HepG2 (cell line): ENCODE results near the gene COL9A3. TPM values are rescaled to one million over a fixed set of nuclear protein-coding genes. Genes with fewer than 3 reads are reported as not detected.
A peak's percentile ranks its signal among the peaks of the same experiment; 100 is the strongest.

Experiments
- ATAC-seq: fragments of 200-7000 bp; cut with Tn5 transposase; 3 replicates; pipeline ENCODE4 v1.9.1; 2020; ENCODE audit warnings: mild to moderate bottlenecking, moderate library complexity
- BruUV-seq: library from RNA; stranded (reverse); fragments of 400-500 nt; replicated peaks from 2 replicates; lab custom pipeline; 2021; lab: Mats Ljungman, UMichigan
- CTCF ChIA-PET: fragments of 300-600 bp; formaldehyde crosslinking; extraction: SDS; loops from one replicate; lab custom pipeline; 2021; ENCODE audit warnings: low total read pairs, inconsistent platforms, low intra/inter-chr PET ratio; lab: Yijun Ruan, JAX
- POLR2A ChIA-PET: fragments of 350-600 bp; sonication (Branson Sonifier 250); formaldehyde crosslinking; loops from one replicate; lab custom pipeline; 2020; ENCODE audit warnings: antibody characterized with exemption, inconsistent platforms; lab: Yijun Ruan, JAX
- DNase-seq: peaks from one replicate; pipeline ENCODE4 v3.0.0-alpha.2; 2015; ENCODE audit warnings: low spot score
- FAIRE-seq: peaks from 3 replicates; lab custom pipeline; 2011; peaks lifted over from hg19 to GRCh38; lab: Jason Lieb, UNC
- H2AFZ ChIP-seq: one replicate; pipeline ENCODE4 v1.6.1; 2011; ENCODE audit warnings: low read length, inconsistent platforms
- H3K27ac ChIP-seq: fragments of 300-600 bp; 3 replicates; pipeline ENCODE4 v1.8.0; 2011; ENCODE audit warnings: mixed run types, mild to moderate bottlenecking, mixed read lengths, low read length, inconsistent platforms; ENCODE audit not compliant: insufficient read depth; ENCODE audit errors: extremely low read length
- H3K27me3 ChIP-seq, 2 experiments: fragments of 200-600 bp in 1 of 2; 2 replicates in 1 of 2; 3 replicates in 1 of 2; pipeline versions ENCODE4 v1.6.0 to v1.8.0; 2011; ENCODE audit warnings: low read length in 2 of 2, mild to moderate bottlenecking in 2 of 2, moderate library complexity in 2 of 2, inconsistent platforms in 1 of 2; ENCODE audit not compliant: insufficient read depth in 2 of 2, control insufficient read depth in 1 of 2
- H3K36me3 ChIP-seq, 2 experiments: fragments of 200-600 bp in 1 of 2; replicated peaks in 1 of 2; 2 replicates in 1 of 2; 3 replicates in 1 of 2; pipeline versions ENCODE4 v1.5.1 to v1.8.0; 2011; ENCODE audit warnings: low read length in 2 of 2, inconsistent platforms in 1 of 2; ENCODE audit not compliant: insufficient read depth in 2 of 2, control insufficient read depth in 1 of 2
- H3K4me1 ChIP-seq: 2 replicates; pipeline ENCODE4 v1.5.1; 2012; ENCODE audit warnings: low read length, inconsistent platforms; ENCODE audit not compliant: insufficient read depth
- H3K4me2 ChIP-seq: 2 replicates; pipeline ENCODE4 v1.6.0; 2011; ENCODE audit warnings: low read depth, low read length, inconsistent platforms
- H3K4me3 ChIP-seq, 3 experiments: fragments of 200-600 bp in 1 of 3; sonication (generic), shearing (Covaris generic) in 1 of 3; replicated peaks in 1 of 3; 2 replicates each; pipeline ENCODE4 v1.5.1; 2011 to 2016; ENCODE audit warnings: low read length in 3 of 3, inconsistent platforms in 2 of 3, low read depth in 2 of 3, mild to moderate bottlenecking in 2 of 3, control low read depth in 1 of 3, mixed read lengths in 1 of 3; ENCODE audit not compliant: insufficient read depth in 1 of 3
- H3K79me2 ChIP-seq: one replicate; pipeline ENCODE4 v1.6.1; 2011; ENCODE audit warnings: low read length, inconsistent platforms; ENCODE audit not compliant: insufficient read depth
- H3K9ac ChIP-seq: 2 replicates; pipeline ENCODE4 v1.6.0; 2011; ENCODE audit warnings: mild to moderate bottlenecking, low read depth, low read length, inconsistent platforms; ENCODE audit not compliant: insufficient read depth
- H3K9me3 ChIP-seq: 2 replicates; pipeline ENCODE4 v1.5.1; 2012; ENCODE audit warnings: mild to moderate bottlenecking, low read length
- H4K20me1 ChIP-seq: 2 replicates; pipeline ENCODE4 v1.6.0; 2011; ENCODE audit warnings: inconsistent platforms, mild to moderate bottlenecking, low read length, moderate library complexity; ENCODE audit not compliant: insufficient read depth
- AHDC1 ChIP-seq: sonication (generic); formaldehyde crosslinking; IDR thresholded peaks from 2 replicates; pipeline ENCODE4 v1.5.1; 2020; ENCODE audit warnings: mild to moderate bottlenecking, missing genetic modification reagents, borderline replicate concordance
- ARHGAP35 ChIP-seq: sonication (generic); formaldehyde crosslinking; IDR thresholded peaks from 2 replicates; pipeline ENCODE4 v1.9.0; 2022; ENCODE audit warnings: mild to moderate bottlenecking, inconsistent platforms, moderate library complexity, missing genetic modification reagents, borderline replicate concordance
- CEBPG ChIP-seq: IDR thresholded peaks from 2 replicates; pipeline ENCODE4 v1.6.1; 2016
- HDAC2 ChIP-seq: sonication (generic); formaldehyde crosslinking; IDR thresholded peaks from 2 replicates; pipeline ENCODE4 v1.4.0; 2020; ENCODE audit warnings: missing genetic modification reagents
- HMG20A ChIP-seq: IDR thresholded peaks from 2 replicates; pipeline ENCODE4 v1.6.1; 2016; ENCODE audit warnings: borderline replicate concordance
- HMGA1 ChIP-seq: sonication (generic); formaldehyde crosslinking; conservative IDR thresholded peaks from 2 replicates; pipeline ENCODE4 v1.4.0; 2020; ENCODE audit warnings: missing genetic modification reagents
- HNRNPL ChIP-seq: fragments of 200-400 bp; formaldehyde crosslinking; IDR thresholded peaks from 2 replicates; pipeline ENCODE4 v1.6.1; 2017; ENCODE audit warnings: mild to moderate bottlenecking, low read depth, low read length
- KDM5B ChIP-seq: sonication (generic); formaldehyde crosslinking; IDR thresholded peaks from 2 replicates; pipeline ENCODE4 v1.4.0; 2020; ENCODE audit warnings: missing genetic modification reagents, mild to moderate bottlenecking, borderline replicate concordance
- LCORL ChIP-seq, 2 experiments: fragments of 450-650 bp in 1 of 2; sonication (generic) in 1 of 2; formaldehyde crosslinking in 1 of 2; IDR thresholded peaks; 2 replicates each; pipeline versions ENCODE4 v1.5.0 to v1.6.1; 2017 to 2020; ENCODE audit warnings: antibody characterized with exemption in 1 of 2, missing genetic modification reagents in 1 of 2
- MTA1 ChIP-seq: sonication (generic); formaldehyde crosslinking; IDR thresholded peaks from 2 replicates; pipeline ENCODE4 v1.4.0; 2020; ENCODE audit warnings: missing genetic modification reagents, mild to moderate bottlenecking, borderline replicate concordance
- PCBP1 ChIP-seq: fragments of 200-400 bp; formaldehyde crosslinking; IDR thresholded peaks from 2 replicates; pipeline ENCODE4 v1.6.1; 2017; ENCODE audit warnings: mild to moderate bottlenecking, low read depth, low read length, borderline replicate concordance
- RBFOX2 ChIP-seq: fragments of 200-400 bp; formaldehyde crosslinking; IDR thresholded peaks from 2 replicates; pipeline ENCODE4 v1.6.1; 2017; ENCODE audit warnings: low read depth, mild to moderate bottlenecking, low read length
- ZBTB7B ChIP-seq: sonication (generic); formaldehyde crosslinking; IDR thresholded peaks from 2 replicates; pipeline ENCODE4 v1.4.0; 2020; ENCODE audit warnings: missing genetic modification reagents
- ZNF230 ChIP-seq: sonication (generic); formaldehyde crosslinking; IDR thresholded peaks from 2 replicates; pipeline ENCODE4 v1.4.0; 2020; ENCODE audit warnings: mild to moderate bottlenecking, missing genetic modification reagents
- ZNF333 ChIP-seq: sonication (generic); formaldehyde crosslinking; IDR thresholded peaks from 2 replicates; pipeline ENCODE4 v1.4.0; 2020; ENCODE audit warnings: mild to moderate bottlenecking, missing genetic modification reagents, borderline replicate concordance
- WGBS: methylation state at CpG from one replicate; pipeline ENCODE4 v1.1.6; 2017; ENCODE audit warnings: low lambda C conversion rate; 5-methylcytosine and 5-hydroxymethylcytosine counted together
- in situ Hi-C: cut with HindIII; loops from 2 replicates; pipeline ENCODE4 v1.10.0; 2017; ENCODE audit warnings: low pct_unique_long_range_greater_than_20kb; ENCODE audit not compliant: extremely low pct_ligation_motif_present
- intact Hi-C: fragments of 100-400 bp; cut with micrococcal nuclease; formaldehyde crosslinking; loops from one replicate; pipeline ENCODE4 v1.10.0; 2022; ENCODE audit not compliant: unreplicated experiment
- polyA plus RNA-seq, 8 experiments: library from polyadenylated mRNA; depleted of rRNA in 3 of 8; stranded (reverse) in 7 of 8; unstranded in 1 of 8; fragments of >200 nt; fragmentation: Illumina TruSeq in 4 of 8; extraction: Trizol in 4 of 8; gene quantifications; 2 replicates each; pipeline versions ENCODE4 v1.2.1 to v1.2.3, GENCODE V29; 2011 to 2016; ENCODE audit warnings: low read depth in 4 of 8, missing spikeins in 1 of 8, mixed read lengths in 1 of 8; ENCODE audit not compliant: insufficient read depth in 1 of 8
- total RNA-seq, 5 experiments: library from RNA; depleted of rRNA; stranded (reverse); fragments of >200 nt; fragmentation: Illumina TruSeq; extraction: Trizol; gene quantifications; 2 replicates each; pipeline ENCODE4 v1.2.3, GENCODE V29; 2016; ENCODE audit warnings: low read depth in 1 of 5
- TF ChIP-seq, protein P1 (sequence below): sonication (generic); formaldehyde crosslinking; IDR thresholded peaks from 2 replicates; pipeline ENCODE4 v1.5.0; 2020; ENCODE audit warnings: missing genetic modification reagents
- TF ChIP-seq, protein P2 (sequence below): sonication (generic); IDR thresholded peaks from 2 replicates; pipeline ENCODE4 v1.6.1; 2016; ENCODE audit warnings: low read depth, borderline replicate concordance

Gene COL9A3
- total and polyA plus RNA-seq, 2 of the 13 experiments (the other 11 are each of a cell fraction or from before 2014, with no cell fraction given) = 155 to 204 TPM

GRCh38 chr20:62832951-62833391 lies 16.1 kb downstream of the COL9A3 start:
- ChIA-PET POLR2A (interaction anchor here (1.0 to 3.2 kb wide), 4 partner anchors 8 to 23 kb away, joined by 4 to 22 read pairs (median 6); no protein-coding TSS in a partner anchor), CTCF (no interaction called here)
- Histone ChIP-seq H3K36me3 (peaks cover 14 to 21% of the 10 kb centered on the region in 2 experiments; a peak in 4 of 5 replicates), H3K27me3 (no peaks in the 10 kb centered on the region), H3K4me3 (peak overlapping the region in 1 of 3 experiments; percentile 8; a peak in 1 of 6 replicates), H3K9ac (no peak overlapping the region), H4K20me1 (no peaks in the 10 kb centered on the region), H3K79me2 (no peaks in the 10 kb centered on the region), H3K4me1 (peaks cover 24% of the 10 kb centered on the region), H3K27ac (no peak overlapping the region), H3K9me3 (no peaks in the 10 kb centered on the region), H2AFZ (no peak overlapping the region), H3K4me2 (peak overlapping the region; percentile 33)
- WGBS = 67% methylated on average over 14 of the region's 14 CpGs
- in situ Hi-C loops = no loop called here
- no TSS peak for BruUV-seq
- intact Hi-C loops = no loop called here
- DNase-seq (no peak), FAIRE-seq (no peak), ATAC-seq (peak; percentile 30)
- no peak for TF ChIP-seq LCORL (IDR thresholded peaks at IDR 0.05)
- peak; percentile 43; the same call in 1 of the 2 replicates for TF ChIP-seq LCORL (CRISPR knock-in tag; IDR thresholded peaks at IDR 0.05)
- no peak for TF ChIP-seq CEBPG (CRISPR knock-in tag)
- TF ChIP-seq HMGA1 = no peak
- 0 out of 2 replicates have a peak, but pooled peaks have one; percentile 50 for TF ChIP-seq ZNF230
- no peak for TF ChIP-seq HMG20A
- TF ChIP-seq RBFOX2 = 0 out of 2 replicates have a peak, but pooled peaks have one; percentile 18
- no peak for TF ChIP-seq AHDC1 (CRISPR knock-in tag)
- TF ChIP-seq, protein P1, sequence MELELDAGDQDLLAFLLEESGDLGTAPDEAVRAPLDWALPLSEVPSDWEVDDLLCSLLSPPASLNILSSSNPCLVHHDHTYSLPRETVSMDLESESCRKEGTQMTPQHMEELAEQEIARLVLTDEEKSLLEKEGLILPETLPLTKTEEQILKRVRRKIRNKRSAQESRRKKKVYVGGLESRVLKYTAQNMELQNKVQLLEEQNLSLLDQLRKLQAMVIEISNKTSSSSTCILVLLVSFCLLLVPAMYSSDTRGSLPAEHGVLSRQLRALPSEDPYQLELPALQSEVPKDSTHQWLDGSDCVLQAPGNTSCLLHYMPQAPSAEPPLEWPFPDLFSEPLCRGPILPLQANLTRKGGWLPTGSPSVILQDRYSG (CRISPR knock-in tag) = no peak
- TF ChIP-seq MTA1 (CRISPR knock-in tag) = peak; percentile 29; the same call in 1 of the 2 replicates
- 0 out of 2 replicates have a peak, but pooled peaks have one; percentile 44 for TF ChIP-seq ZNF333 (CRISPR knock-in tag)
- TF ChIP-seq, protein P2, sequence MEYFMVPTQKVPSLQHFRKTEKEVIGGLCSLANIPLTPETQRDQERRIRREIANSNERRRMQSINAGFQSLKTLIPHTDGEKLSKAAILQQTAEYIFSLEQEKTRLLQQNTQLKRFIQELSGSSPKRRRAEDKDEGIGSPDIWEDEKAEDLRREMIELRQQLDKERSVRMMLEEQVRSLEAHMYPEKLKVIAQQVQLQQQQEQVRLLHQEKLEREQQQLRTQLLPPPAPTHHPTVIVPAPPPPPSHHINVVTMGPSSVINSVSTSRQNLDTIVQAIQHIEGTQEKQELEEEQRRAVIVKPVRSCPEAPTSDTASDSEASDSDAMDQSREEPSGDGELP = peak; percentile 39; the same call in 1 of the 2 replicates
- TF ChIP-seq PCBP1 = no peak
- TF ChIP-seq HNRNPL = 0 out of 2 replicates have a peak, but pooled peaks have one; percentile 58
- TF ChIP-seq ARHGAP35 = no peak
- 0 out of 2 replicates have a peak, but pooled peaks have one; percentile 5 for TF ChIP-seq HDAC2 (CRISPR knock-in tag)
- TF ChIP-seq ZBTB7B (CRISPR knock-in tag) = peak; percentile 19; the same call in 1 of the 2 replicates
- 0 out of 2 replicates have a peak, but pooled peaks have one; percentile 40 for TF ChIP-seq KDM5B (CRISPR knock-in tag)
